Fibroblast of lung (primary cell): ENCODE data around the gene CLASP2. TPM values are rescaled to one million over a fixed set of nuclear protein-coding genes. Genes with fewer than 3 reads are reported as not detected.
"Not testable (repeated sequence)": the region's sequence is repeated elsewhere in the genome, so short reads cannot be mapped to it uniquely, and the experiment has no call there.

Source experiments
- DNase-seq, 2 donors: peaks; one replicate each; pipeline versions ENCODE4 v3.0.0 to v3.0.0-alpha.2; 2010; ENCODE audit warnings: low read depth in 2 of 2
- H2AFZ ChIP-seq: 2 replicates; pipeline ENCODE4 v1.5.1; 2012; ENCODE audit warnings: low read length, control low read depth, inconsistent platforms
- H3K27ac ChIP-seq: 2 replicates; pipeline ENCODE4 v1.5.1; 2011; ENCODE audit warnings: low read length, control low read depth; ENCODE audit not compliant: insufficient read depth
- H3K27me3 ChIP-seq: 2 replicates; pipeline ENCODE4 v1.5.1; 2011; ENCODE audit warnings: mild to moderate bottlenecking, low read length; ENCODE audit not compliant: control insufficient read depth, insufficient read depth
- H3K36me3 ChIP-seq: 2 replicates; pipeline ENCODE4 v1.5.1; 2011; ENCODE audit warnings: low read length; ENCODE audit not compliant: control insufficient read depth, insufficient read depth
- H3K4me1 ChIP-seq: 2 replicates; pipeline ENCODE4 v1.5.1; 2011; ENCODE audit warnings: low read length; ENCODE audit not compliant: control insufficient read depth, insufficient read depth; ENCODE audit errors: extremely low read depth
- H3K4me2 ChIP-seq: 2 replicates; pipeline ENCODE4 v1.5.1; 2011; ENCODE audit warnings: low read length, control low read depth; ENCODE audit not compliant: insufficient read depth; ENCODE audit errors: extremely low read depth
- H3K4me3 ChIP-seq, 4 experiments: fragments of 200-600 bp in 1 of 4; sonication (generic) in 1 of 4; replicated peaks in 1 of 4; 2 replicates each; pipeline ENCODE4 v1.5.1; 2011 to 2016; ENCODE audit warnings: low read length in 4 of 4, low read depth in 3 of 4, mild to moderate bottlenecking in 3 of 4, control low read depth in 2 of 4, inconsistent platforms in 1 of 4, mixed read lengths in 1 of 4; ENCODE audit not compliant: insufficient read depth in 1 of 4; ENCODE audit errors: control extremely low read depth in 1 of 4
- H3K79me2 ChIP-seq: 2 replicates; pipeline ENCODE4 v1.5.1; 2012; ENCODE audit warnings: mild to moderate bottlenecking, low read length, inconsistent platforms; ENCODE audit not compliant: control insufficient read depth, insufficient read depth
- H3K9ac ChIP-seq: 2 replicates; pipeline ENCODE4 v1.5.1; 2011; ENCODE audit warnings: mild to moderate bottlenecking, low read length, control low read depth; ENCODE audit not compliant: insufficient read depth
- H3K9me3 ChIP-seq: 2 replicates; pipeline ENCODE4 v1.5.1; 2012; ENCODE audit warnings: low read depth, low read length; ENCODE audit not compliant: control insufficient read depth, insufficient read depth
- H4K20me1 ChIP-seq: 2 replicates; pipeline ENCODE4 v1.5.1; 2011; ENCODE audit warnings: low read length; ENCODE audit not compliant: control insufficient read depth, insufficient read depth; ENCODE audit errors: extremely low read depth
- CTCF ChIP-seq, 2 donors: IDR thresholded peaks in 1 of 2; conservative IDR thresholded peaks in 1 of 2; 1 replicate in 1 of 2; 2 replicates in 1 of 2; pipeline ENCODE4 v1.5.1; 2011 to 2012; ENCODE audit warnings: low read length in 2 of 2, control low read depth in 1 of 2, inconsistent platforms in 1 of 2, low read depth in 1 of 2, mild to moderate bottlenecking in 1 of 2
- EZH2 ChIP-seq: IDR thresholded peaks from 2 replicates; pipeline ENCODE4 v1.5.1; 2012; ENCODE audit warnings: low read length, control low read depth, mild to moderate bottlenecking; ENCODE audit errors: missing control alignments
- polyA plus RNA-seq, 2 donors: library from polyadenylated mRNA; depleted of rRNA in 1 of 2; stranded (reverse) in 1 of 2; unstranded in 1 of 2; fragments of >200 nt; gene quantifications; 2 replicates each; pipeline ENCODE4 v1.2.1, GENCODE V29; 2011 to 2012; ENCODE audit warnings: missing spikeins in 1 of 2
- total RNA-seq: library from RNA; depleted of rRNA; stranded (reverse); fragments of >200 nt; gene quantifications from 2 replicates; pipeline ENCODE4 v1.2.1, GENCODE V29; 2014

CLASP2 gene
- total and polyA plus RNA-seq, 2 donors (not counting 1 experiment from before 2014, with no cell fraction given), result 31.8 to 62.6 TPM

- H3K27me3 ChIP-seq, result no peaks in the 10 kb centered on the region
- H3K79me2 ChIP-seq, result no peaks in the 10 kb centered on the region
- H3K4me2 ChIP-seq, result no peak overlapping the region
- no peak overlapping the region for H3K4me3 ChIP-seq
- H3K9me3 ChIP-seq, result no peaks in the 10 kb centered on the region
- no peaks in the 10 kb centered on the region for H3K4me1 ChIP-seq
- no peak overlapping the region for H3K9ac ChIP-seq
- no peaks in the 10 kb centered on the region for H4K20me1 ChIP-seq
- DNase-seq, result no peak
- no peaks in the 10 kb centered on the region for H3K36me3 ChIP-seq
- no peak overlapping the region for H2AFZ ChIP-seq
- no peak overlapping the region for H3K27ac ChIP-seq
- TF ChIP-seq CTCF (conservative IDR thresholded peaks at IDR 0.05 in 1 of 2, IDR thresholded peaks at IDR 0.05 in 1 of 2; ENCODE audit: low read depth in 1 of 2, low read length in 2 of 2) (no peak), EZH2 (no peak)
Observed at GRCh38 chr3:33458446-33458845, 259.6 kb downstream of the CLASP2 start.

GRCh38 chr3:33456756-33457155 is 261.3 kb downstream of the CLASP2 start:
- no peak overlapping the region for H3K4me2 ChIP-seq
- DNase-seq, result no peak
- H3K79me2 ChIP-seq, result no peaks in the 10 kb centered on the region
- TF ChIP-seq EZH2 (no peak), CTCF (conservative IDR thresholded peaks at IDR 0.05 in 1 of 2, IDR thresholded peaks at IDR 0.05 in 1 of 2; ENCODE audit: low read depth in 1 of 2, low read length in 2 of 2) (no peak)
- H3K36me3 ChIP-seq, result no peaks in the 10 kb centered on the region
- no peak overlapping the region for H3K4me3 ChIP-seq
- no peaks in the 10 kb centered on the region for H3K27me3 ChIP-seq
- H4K20me1 ChIP-seq, result no peaks in the 10 kb centered on the region
- no peak overlapping the region for H2AFZ ChIP-seq
- no peaks in the 10 kb centered on the region for H3K9me3 ChIP-seq
- H3K27ac ChIP-seq, result no peak overlapping the region
- no peak overlapping the region for H3K9ac ChIP-seq
- no peaks in the 10 kb centered on the region for H3K4me1 ChIP-seq

GRCh38 chr3:33453331-33453761 is 264.7 kb downstream of the CLASP2 start:
- Histone ChIP-seq H3K4me1 (no peaks in the 10 kb centered on the region), H3K79me2 (no peaks in the 10 kb centered on the region), H4K20me1 (no peaks in the 10 kb centered on the region), H3K9me3 (no peaks in the 10 kb centered on the region), H3K27me3 (no peaks in the 10 kb centered on the region), H2AFZ (no peak overlapping the region), H3K4me3 (no peak overlapping the region), H3K9ac (no peak overlapping the region), H3K4me2 (no peak overlapping the region), H3K36me3 (no peaks in the 10 kb centered on the region), H3K27ac (no peak overlapping the region)
- TF ChIP-seq EZH2, result no peak
- TF ChIP-seq CTCF (conservative IDR thresholded peaks at IDR 0.05 in 1 of 2, IDR thresholded peaks at IDR 0.05 in 1 of 2; ENCODE audit: low read depth in 1 of 2, low read length in 2 of 2), result no peak
- no peak for DNase-seq

- not testable (repeated sequence) for H3K36me3 ChIP-seq, DNase-seq, H4K20me1 ChIP-seq, H2AFZ ChIP-seq, H3K27me3 ChIP-seq, H3K4me1 ChIP-seq, H3K79me2 ChIP-seq, H3K9ac ChIP-seq, H3K27ac ChIP-seq, H3K4me2 ChIP-seq, H3K4me3 ChIP-seq, H3K9me3 ChIP-seq
Observed at GRCh38 chr3:33451994-33452393, 266.1 kb downstream of the CLASP2 start.
